Activated B cell treated with CpG ODN at 0.5 μM for 24 hours (primary cell): Measurements from ENCODE around the gene MYH9. TPM values are rescaled to one million over a fixed set of nuclear protein-coding genes. Genes with fewer than 3 reads are reported as not detected.
A peak's percentile ranks its signal among the peaks of the same experiment; 100 is the strongest.
"Not testable (repeated sequence)": the region's sequence is repeated elsewhere in the genome, so short reads cannot be mapped to it uniquely, and the experiment has no call there.

ENCODE experiments used
- ATAC-seq: fragments of 200-7000 bp; cut with Tn5 transposase; one replicate; pipeline ENCODE4 v1.10.0; 2021; ENCODE audit warnings: low read depth, mild to moderate bottlenecking, moderate library complexity
- CTCF ChIA-PET: fragments of 350-600 bp; sonication (Branson Sonifier 250); formaldehyde crosslinking; loops from one replicate; lab custom pipeline; 2021; ENCODE audit warnings: antibody characterized with exemption; lab: Charles Lee
- POLR2A ChIA-PET: fragments of 350-600 bp; sonication (Branson Sonifier 250); formaldehyde crosslinking; loops from one replicate; lab custom pipeline; 2021; ENCODE audit warnings: antibody characterized with exemption; lab: Charles Lee
- DNase-seq: peaks from one replicate; pipeline ENCODE4 v3.0.0; 2022
- H3K27ac Mint-ChIP-seq: one replicate; pipeline ENCODE4 v1.8.0; 2020; ENCODE audit warnings: mixed read lengths
- H3K27me3 Mint-ChIP-seq: one replicate; pipeline ENCODE4 v1.8.0; 2021; ENCODE audit warnings: mixed read lengths
- H3K36me3 Mint-ChIP-seq: one replicate; pipeline ENCODE4 v1.8.0; 2021; ENCODE audit warnings: low read depth, mixed read lengths
- H3K4me1 Mint-ChIP-seq: one replicate; pipeline ENCODE4 v1.8.0; 2021; ENCODE audit warnings: mixed read lengths
- H3K4me3 Mint-ChIP-seq: one replicate; pipeline ENCODE4 v1.8.0; 2020; ENCODE audit warnings: mild to moderate bottlenecking, mixed read lengths
- H3K9me3 Mint-ChIP-seq: one replicate; pipeline ENCODE4 v1.8.0; 2020; ENCODE audit warnings: mixed read lengths
- CTCF ChIP-seq: fragments of 200-600 bp; IDR thresholded peaks from one replicate; pipeline ENCODE4 v1.8.0; 2022; ENCODE audit warnings: antibody characterized with exemption, mild to moderate bottlenecking
- intact Hi-C: fragments of 100-400 bp; cut with micrococcal nuclease; formaldehyde crosslinking; loops from one replicate; pipeline ENCODE4 v1.15.1; 2024
- total RNA-seq: library from RNA; stranded (reverse); gene quantifications from 2 replicates; pipeline ENCODE4 v1.2.3, GENCODE V29; 2022

MYH9 gene
- total RNA-seq, 1 donor from 2014 or later: 714 TPM

- Mint-ChIP-seq H3K36me3 (peaks cover 47% of the 10 kb centered on the region), H3K4me1 (peaks cover 17% of the 10 kb centered on the region), H3K27me3 (no peaks in the 10 kb centered on the region), H3K9me3 (no peaks in the 10 kb centered on the region), H3K27ac (no peak overlapping the region), H3K4me3 (no peak overlapping the region)
- intact Hi-C loops: no loop called here
- ChIA-PET POLR2A (interaction anchor here (1.4 kb wide), 1 partner anchor 14 kb away, joined by 3 read pairs; no protein-coding TSS in a partner anchor), CTCF (interaction anchor here (1.4 to 2.1 kb wide), 4 partner anchors 9 to 192 kb away, joined by 3 to 10 read pairs (median 5); partner anchors contain the start of gene APOL2)
- TF ChIP-seq CTCF: no peak
- ATAC-seq (no peak), DNase-seq (no peak)
Measured at GRCh38 chr22:36279219-36279666, 108.5 kb downstream of the MYH9 start.

- Mint-ChIP-seq H3K4me3 (no peak overlapping the region), H3K36me3 (peaks cover 31% of the 10 kb centered on the region), H3K27me3 (no peaks in the 10 kb centered on the region), H3K27ac (peak overlapping the region; percentile 46), H3K4me1 (peaks cover 17% of the 10 kb centered on the region), H3K9me3 (no peaks in the 10 kb centered on the region)
- DNase-seq: peak; percentile 43
- intact Hi-C loops: loop anchor here (1.0 kb wide), 3 partner anchors 38 to 132 kb away; partner anchors contain the start of gene APOL2
- POLR2A ChIA-PET: interaction anchor here (0.6 to 1.4 kb wide), 2 partner anchors 15 to 205 kb away, joined by 3 to 4 read pairs; no protein-coding TSS in a partner anchor
- CTCF ChIA-PET: interaction anchor here (0.9 to 2.1 kb wide), 15 partner anchors 8 to 209 kb away, joined by 3 to 10 read pairs (median 4); partner anchors contain the start of genes APOL1 and APOL2
- no peak for TF ChIP-seq CTCF
- ATAC-seq: peak; percentile 86
Measured at GRCh38 chr22:36277482-36278291, 110.1 kb downstream of the MYH9 start.

DNA sequence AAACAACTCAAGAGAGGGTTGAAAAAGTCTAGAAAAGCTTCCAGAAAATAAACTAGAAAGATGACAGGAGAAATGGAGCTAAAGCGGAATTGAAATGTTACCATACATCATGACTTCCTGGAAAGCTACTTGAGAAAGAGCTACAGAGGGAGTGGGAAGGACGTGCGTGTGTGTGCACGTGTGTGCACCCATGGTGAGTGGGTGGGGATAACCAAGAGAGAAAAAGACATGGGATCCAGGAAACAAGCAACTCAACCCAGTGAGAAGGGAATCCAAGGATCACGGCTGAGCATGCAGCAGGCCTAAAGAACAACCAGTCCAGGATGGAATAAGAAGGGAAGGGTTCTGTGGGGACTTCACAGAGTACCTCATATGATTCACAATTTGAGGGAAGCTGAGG lies 113.2 kb downstream of the MYH9 start:
- Mint-ChIP-seq H3K4me3 (no peak overlapping the region), H3K36me3 (peaks cover 6% of the 10 kb centered on the region), H3K27ac (no peak overlapping the region), H3K4me1 (peaks cover 17% of the 10 kb centered on the region), H3K27me3 (no peaks in the 10 kb centered on the region), H3K9me3 (no peaks in the 10 kb centered on the region)
- CTCF ChIA-PET: no interaction called here
- DNase-seq (no peak), ATAC-seq (no peak)
- intact Hi-C loops: no loop called here
- no peak for TF ChIP-seq CTCF
- POLR2A ChIA-PET: no interaction called here

DNA sequence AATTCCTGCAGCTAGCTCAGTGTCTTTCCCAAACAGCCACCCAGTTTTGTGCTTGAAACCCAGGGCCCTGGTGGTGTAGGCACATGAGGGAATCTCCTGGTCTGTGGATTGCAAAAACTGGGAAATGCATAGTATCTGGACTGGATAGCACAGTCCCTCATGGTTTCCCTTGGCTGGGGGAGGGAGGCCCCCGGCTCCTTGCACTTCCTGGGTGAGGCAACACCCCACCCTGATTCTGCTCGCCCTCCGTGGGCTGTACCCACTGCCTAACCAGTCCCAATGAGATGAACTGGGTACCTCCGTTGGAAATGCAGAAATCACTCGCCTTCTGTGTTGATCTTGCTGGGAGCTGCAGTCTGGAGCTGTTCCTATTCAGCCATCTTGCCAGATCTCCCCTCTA lies 115.8 kb downstream of the MYH9 start:
- ATAC-seq, CTCF ChIA-PET, H3K27me3 Mint-ChIP-seq, H3K4me1 Mint-ChIP-seq, intact Hi-C loops, H3K27ac Mint-ChIP-seq, H3K4me3 Mint-ChIP-seq, H3K9me3 Mint-ChIP-seq, DNase-seq, H3K36me3 Mint-ChIP-seq: not testable (repeated sequence)
- POLR2A ChIA-PET: interaction anchor here (0.6 kb wide), 1 partner anchor 67 kb away, joined by 5 read pairs; no protein-coding TSS in a partner anchor

GRCh38 chr22:36271231-36271630 lies 116.5 kb downstream of the MYH9 start:
- H3K9me3 Mint-ChIP-seq, intact Hi-C loops, POLR2A ChIA-PET, CTCF ChIA-PET, H3K36me3 Mint-ChIP-seq, ATAC-seq, H3K27ac Mint-ChIP-seq, H3K4me3 Mint-ChIP-seq, H3K4me1 Mint-ChIP-seq, H3K27me3 Mint-ChIP-seq, DNase-seq: not testable (repeated sequence)

DNA sequence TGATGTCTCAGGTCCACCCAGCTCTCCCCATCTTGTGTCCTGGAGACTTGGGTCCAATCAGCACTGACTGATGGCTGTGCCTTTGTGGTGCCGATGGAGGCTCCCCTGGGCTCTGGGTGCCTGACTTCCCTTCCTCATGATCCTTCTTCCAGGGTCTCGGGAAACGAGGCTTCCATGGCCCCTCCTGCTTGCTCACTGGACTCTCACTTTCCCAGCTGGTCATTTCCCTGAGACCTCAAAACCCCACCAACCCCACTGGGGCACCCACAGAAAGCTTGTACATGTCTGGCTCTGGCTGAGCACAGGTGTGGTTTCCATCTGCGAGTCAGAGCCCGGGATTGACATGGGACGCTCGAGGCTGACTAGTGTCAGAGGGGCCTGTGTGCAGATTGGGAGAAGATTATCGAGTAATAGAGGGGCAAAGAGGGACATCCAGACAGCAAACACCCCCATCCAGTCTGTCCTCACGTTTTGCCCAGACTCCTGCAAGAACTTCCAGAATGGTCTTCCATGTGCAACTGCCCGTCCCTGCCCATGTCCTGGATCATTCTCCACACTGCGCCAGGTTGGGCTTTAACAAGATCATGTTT lies 119.8 kb downstream of the MYH9 start:
- intact Hi-C loops: no loop called here
- no peaks in the 10 kb centered on the region for H3K27me3 Mint-ChIP-seq
- H3K4me3 Mint-ChIP-seq: no peak overlapping the region
- DNase-seq: no peak
- H3K4me1 Mint-ChIP-seq: no peaks in the 10 kb centered on the region
- no peak overlapping the region for H3K27ac Mint-ChIP-seq
- no peaks in the 10 kb centered on the region for H3K9me3 Mint-ChIP-seq
- peaks cover 25% of the 10 kb centered on the region for H3K36me3 Mint-ChIP-seq
- ChIA-PET POLR2A (no interaction called here), CTCF (interaction anchor here (1.3 to 1.5 kb wide), 2 partner anchors 10 to 29 kb away, joined by 3 to 6 read pairs; partner anchors contain the start of gene APOL2)
- TF ChIP-seq CTCF: no peak
- ATAC-seq: no peak
